Endothelial cell of umbilical vein (primary cell): ENCODE measurements around the gene AP3M1. TPM values are rescaled to one million over a fixed set of nuclear protein-coding genes. Genes with fewer than 3 reads are reported as not detected.

Experiments used
- BruUV-seq: library from RNA; stranded (reverse); fragments of 400-500 nt; replicated peaks from 2 replicates; lab custom pipeline; 2021; lab: Mats Ljungman, UMichigan
- CTCF ChIA-PET: fragments of 300-600, 350-600 bp; sonication (Branson Sonifier 250); formaldehyde crosslinking; loops from one replicate; lab custom pipeline; 2021; ENCODE audit warnings: antibody characterized with exemption, inconsistent platforms; lab: Charles Lee
- POLR2A ChIA-PET: fragments of 300-600, 350-600 bp; sonication (Branson Sonifier 250); formaldehyde crosslinking; loops from one replicate; lab custom pipeline; 2021; ENCODE audit warnings: antibody characterized with exemption, inconsistent platforms; lab: Charles Lee
- DNase-seq: peaks from one replicate; pipeline ENCODE4 v3.0.0-alpha.2; 2011; ENCODE audit warnings: low read depth, low spot score
- FAIRE-seq: peaks from 2 replicates; lab custom pipeline; 2011; peaks lifted over from hg19 to GRCh38; lab: Jason Lieb, UNC
- H2AFZ ChIP-seq: 2 replicates; pipeline ENCODE4 v1.6.0; 2012; ENCODE audit warnings: low read depth, low read length, control low read depth, inconsistent platforms
- H3K27ac ChIP-seq: 2 replicates; pipeline ENCODE4 v1.5.1; 2011; ENCODE audit warnings: low read depth, mild to moderate bottlenecking, control low read depth, low read length, moderate library complexity; ENCODE audit not compliant: insufficient read depth
- H3K27me3 ChIP-seq, 2 experiments: 2 replicates each; pipeline versions ENCODE4 v1.6.0 to v1.6.1; 2011; ENCODE audit warnings: low read length in 2 of 2, mixed read lengths in 1 of 2; ENCODE audit not compliant: control insufficient read depth in 2 of 2, insufficient read depth in 2 of 2
- H3K36me3 ChIP-seq, 2 experiments: 2 replicates in 1 of 2; 3 replicates in 1 of 2; pipeline ENCODE4 v1.5.1; 2011; ENCODE audit warnings: low read length in 2 of 2, mild to moderate bottlenecking in 1 of 2, moderate library complexity in 1 of 2; ENCODE audit not compliant: control insufficient read depth in 2 of 2, insufficient read depth in 2 of 2; ENCODE audit errors: extremely low read depth in 1 of 2
- H3K4me1 ChIP-seq: 3 replicates; pipeline ENCODE4 v1.5.1; 2011; ENCODE audit warnings: mild to moderate bottlenecking, low read length; ENCODE audit not compliant: control insufficient read depth, insufficient read depth; ENCODE audit errors: extremely low read depth
- H3K4me2 ChIP-seq: 2 replicates; pipeline ENCODE4 v1.6.1; 2011; ENCODE audit warnings: low read length, control low read depth, mixed read lengths; ENCODE audit not compliant: insufficient read depth
- H3K4me3 ChIP-seq, 3 experiments: fragments of 200-600 bp in 1 of 3; sonication (generic), shearing (Covaris generic) in 1 of 3; replicated peaks in 1 of 3; 2 replicates each; pipeline ENCODE4 v1.5.1; 2011 to 2016; ENCODE audit warnings: control low read depth in 3 of 3, low read length in 3 of 3, mild to moderate bottlenecking in 2 of 3, inconsistent platforms in 1 of 3, low read depth in 1 of 3, moderate library complexity in 1 of 3; ENCODE audit not compliant: insufficient read depth in 1 of 3
- H3K79me2 ChIP-seq: 2 replicates; pipeline ENCODE4 v1.6.0; 2012; ENCODE audit warnings: low read length, inconsistent platforms; ENCODE audit not compliant: control insufficient read depth, insufficient read depth
- H3K9ac ChIP-seq: replicated peaks from 2 replicates; pipeline ENCODE3; 2011; ENCODE audit warnings: low read length, control low read depth; ENCODE audit not compliant: insufficient read depth; ENCODE audit errors: extremely low read depth
- H3K9me1 ChIP-seq: replicated peaks from 3 replicates; pipeline ENCODE4 v1.6.0; 2011; ENCODE audit warnings: mild to moderate bottlenecking, low read length; ENCODE audit not compliant: control insufficient read depth, insufficient read depth; ENCODE audit errors: extremely low read depth
- H3K9me3 ChIP-seq: replicated peaks from 2 replicates; pipeline ENCODE4 v1.5.1; 2012; ENCODE audit warnings: low read length, inconsistent platforms; ENCODE audit not compliant: control insufficient read depth, insufficient read depth
- H4K20me1 ChIP-seq: replicated peaks from 2 replicates; pipeline ENCODE3; 2011; ENCODE audit warnings: mild to moderate bottlenecking, low read length; ENCODE audit not compliant: control insufficient read depth, insufficient read depth; ENCODE audit errors: extremely low read depth
- CTCF ChIP-seq, 2 donors: IDR thresholded peaks; 1 replicate in 1 of 2; 2 replicates in 1 of 2; pipeline ENCODE4 v1.5.1; 2011; ENCODE audit warnings: low read length in 2 of 2, mild to moderate bottlenecking in 2 of 2, moderate library complexity in 2 of 2, control low read depth in 1 of 2, inconsistent platforms in 1 of 2, low read depth in 1 of 2; ENCODE audit not compliant: insufficient read depth in 1 of 2; ENCODE audit errors: extremely low read depth in 1 of 2
- EZH2 ChIP-seq: IDR thresholded peaks from 2 replicates; pipeline ENCODE4 v1.6.1; 2012; ENCODE audit warnings: borderline replicate concordance, low read depth, mild to moderate bottlenecking, moderate library complexity, low read length, inconsistent platforms; ENCODE audit not compliant: severe bottlenecking
- FOS ChIP-seq: IDR thresholded peaks from 2 replicates; pipeline ENCODE4 v1.6.1; 2011; ENCODE audit warnings: mild to moderate bottlenecking, low read length, moderate library complexity, borderline replicate concordance; ENCODE audit not compliant: insufficient read depth
- GATA2 ChIP-seq: IDR thresholded peaks from 2 replicates; pipeline ENCODE4 v1.7.0; 2011; ENCODE audit warnings: low read depth, mild to moderate bottlenecking, moderate library complexity, mixed read lengths, low read length; ENCODE audit not compliant: insufficient read length, insufficient read depth
- JUN ChIP-seq: IDR thresholded peaks from 2 replicates; pipeline ENCODE4 v1.6.1; 2011; ENCODE audit warnings: borderline replicate concordance, low read depth; ENCODE audit not compliant: insufficient read length, insufficient read depth
- MYC ChIP-seq: IDR thresholded peaks from one replicate; pipeline ENCODE4 v1.6.1; 2011; ENCODE audit warnings: mild to moderate bottlenecking, low read depth, low read length
- POLR2A ChIP-seq: IDR thresholded peaks from 2 replicates; pipeline ENCODE4 v1.6.1; 2012; ENCODE audit warnings: low read depth, mild to moderate bottlenecking, control low read depth, low read length
- POLR2AphosphoS5 ChIP-seq: IDR thresholded peaks from 2 replicates; pipeline ENCODE4 v1.6.1; 2012; ENCODE audit warnings: low read depth, mild to moderate bottlenecking, control low read depth, low read length, moderate library complexity; ENCODE audit not compliant: insufficient read depth
- dilution Hi-C: fragments of 300-500 bp; cut with MboI; formaldehyde crosslinking; loops from one replicate; pipeline ENCODE4 v1.15.0; 2019; ENCODE audit warnings: low sequenced_read_pairs; ENCODE audit not compliant: extremely low pct_ligation_motif_present
- intact Hi-C: fragments of 100-400 bp; cut with micrococcal nuclease; formaldehyde crosslinking; loops from one replicate; pipeline ENCODE4 v1.10.0; 2022
- polyA plus RNA-seq, 4 experiments: library from polyadenylated mRNA; depleted of rRNA in 3 of 4; stranded (reverse) in 3 of 4; unstranded in 1 of 4; fragments of >200 nt; gene quantifications; 2 replicates each; pipeline versions ENCODE4 v1.2.1 to v1.2.3, GENCODE V29; 2011 to 2012; ENCODE audit warnings: missing spikeins in 1 of 4
- total RNA-seq: library from RNA; stranded (reverse); gene quantifications from 2 replicates; pipeline ENCODE4 v1.2.3, GENCODE V29; 2021
- TF ChIP-seq, protein P1 (sequence below): IDR thresholded peaks from 2 replicates; pipeline ENCODE4 v1.6.1; 2011; ENCODE audit not compliant: insufficient read depth, insufficient read length

Gene AP3M1
- total and polyA plus RNA-seq, 2 donors (not counting 3 experiments of a cell fraction or from before 2014, with no cell fraction given): 34.0 to 58.8 TPM

- H3K9ac ChIP-seq: no peak overlapping the region
- H3K27me3 ChIP-seq: no peaks in the 10 kb centered on the region
- no TSS peak for BruUV-seq
- H3K4me3 ChIP-seq: no peak overlapping the region
- dilution Hi-C loops (no loop called here), intact Hi-C loops (no loop called here)
- H3K9me1 ChIP-seq: no peaks in the 10 kb centered on the region
- TF ChIP-seq POLR2AphosphoS5 (no peak), GATA2 (no peak), EZH2 (no peak), POLR2A (no peak), JUN (no peak), FOS (no peak), MYC (no peak), CTCF (IDR thresholded peaks at IDR 0.05; ENCODE audit: extremely low read depth in 1 of 2, insufficient read depth in 1 of 2, low read depth in 1 of 2, low read length in 2 of 2) (no peak)
- TF ChIP-seq, protein P1, sequence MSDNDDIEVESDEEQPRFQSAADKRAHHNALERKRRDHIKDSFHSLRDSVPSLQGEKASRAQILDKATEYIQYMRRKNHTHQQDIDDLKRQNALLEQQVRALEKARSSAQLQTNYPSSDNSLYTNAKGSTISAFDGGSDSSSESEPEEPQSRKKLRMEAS: no peak
- H3K79me2 ChIP-seq: peaks cover 20% of the 10 kb centered on the region
- FAIRE-seq: no peak
- H3K27ac ChIP-seq: no peak overlapping the region
- H3K4me1 ChIP-seq: no peaks in the 10 kb centered on the region
- ChIA-PET CTCF (interaction anchor here (1.0 to 3.6 kb wide), 3 partner anchors 8 to 125 kb away, joined by 3 to 11 read pairs (median 8); no protein-coding TSS in a partner anchor), POLR2A (no interaction called here)
- no peaks in the 10 kb centered on the region for H3K9me3 ChIP-seq
- no peak overlapping the region for H2AFZ ChIP-seq
- H4K20me1 ChIP-seq: peaks cover 3% of the 10 kb centered on the region
- no peak overlapping the region for H3K4me2 ChIP-seq
- H3K36me3 ChIP-seq: peaks cover 48 to 59% of the 10 kb centered on the region in 2 experiments
- DNase-seq: no peak
Observed at GRCh38 chr10:74109452-74109851, 41.2 kb downstream of the AP3M1 start.
